Measurements from ENCODE around the gene GAS6. TPM values are rescaled to one million over a fixed set of nuclear protein-coding genes. Genes with fewer than 3 reads are reported as not detected.
"Not testable (repeated sequence)": the region's sequence is repeated elsewhere in the genome, so short reads cannot be mapped to it uniquely, and the experiment has no call there.

The GAS6 gene
- total RNA-seq, 1 experiment from 2014 or later: 28.1 TPM

DNA sequence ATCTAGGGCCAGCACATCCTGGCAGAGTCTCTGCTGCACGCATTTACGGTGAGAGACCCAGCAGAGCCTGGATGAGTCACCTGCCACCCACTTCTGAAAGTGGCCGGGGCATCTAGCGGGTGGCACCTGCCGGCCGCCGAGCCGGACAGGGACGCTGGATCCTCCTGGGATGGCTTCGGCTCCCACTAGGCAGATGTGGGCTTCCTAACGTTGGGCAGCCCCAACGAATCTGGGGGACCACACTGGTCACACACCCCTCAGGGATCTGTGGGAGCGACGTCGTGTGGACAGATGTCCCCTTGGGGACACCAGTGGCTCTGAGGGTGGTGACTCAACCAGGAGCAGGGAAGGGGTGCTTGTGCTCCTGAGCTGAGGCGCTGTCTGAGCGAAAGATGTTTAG, 72.7 kb downstream of the GAS6 start:
- H3K4me3 ChIP-seq (ENCODE audit: low read depth in 2 of 2, low read length in 2 of 2): no peak overlapping the region
- no TSS peak for BruUV-seq (replicated peaks)
- in situ Hi-C loops (cut with HindIII; ENCODE audit: low pct_unique_long_range_greater_than_20kb, low sequenced_read_pairs): no loop called here

DNA sequence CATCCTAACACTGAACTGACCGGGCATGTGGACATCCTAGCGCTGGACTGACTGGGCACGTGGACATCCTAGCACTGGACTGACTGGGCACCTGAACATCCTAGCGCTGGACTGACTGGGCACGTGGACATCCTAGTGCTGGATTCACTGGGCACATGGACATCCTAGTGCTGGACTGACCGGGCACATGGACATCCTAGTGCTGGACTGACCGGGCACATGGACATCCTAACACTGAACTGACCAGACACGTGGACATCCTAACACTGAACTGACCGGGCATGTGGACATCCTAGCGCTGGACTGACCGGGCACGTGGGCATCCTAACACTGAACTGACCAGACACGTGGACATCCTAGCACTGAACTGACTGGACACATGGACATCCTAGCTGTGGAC, 73.9 kb downstream of the GAS6 start:
- DNase-seq (ENCODE audit: low read depth, low spot score); POLR2A ChIA-PET; intact Hi-C loops (cut with micrococcal nuclease; ENCODE audit: unreplicated experiment); H3K36me3 ChIP-seq (ENCODE audit: control insufficient read depth, insufficient read depth, low read length); CTCF ChIA-PET; H3K9me3 ChIP-seq (ENCODE audit: control insufficient read depth, insufficient read depth, low read depth, low read length); H3K27me3 ChIP-seq (ENCODE audit: control insufficient read depth, insufficient read depth, low read length); H3K27ac ChIP-seq (ENCODE audit: low read length); in situ Hi-C loops (cut with HindIII; ENCODE audit: low pct_unique_long_range_greater_than_20kb, low sequenced_read_pairs); H3K4me1 ChIP-seq (ENCODE audit: control insufficient read depth, insufficient read depth, low read length); ATAC-seq; H3K4me3 ChIP-seq (ENCODE audit: low read depth in 2 of 2, low read length in 2 of 2); BruUV-seq (replicated peaks): not testable (repeated sequence)

More for the DNA sequence above, 72.7 kb downstream of the GAS6 start:
- Histone ChIP-seq H3K36me3 (ENCODE audit: control insufficient read depth, insufficient read depth, low read length) (no peaks in the 10 kb centered on the region), H3K27ac (ENCODE audit: low read length) (no peak overlapping the region), H3K4me1 (ENCODE audit: control insufficient read depth, insufficient read depth, low read length) (no peaks in the 10 kb centered on the region), H3K27me3 (ENCODE audit: control insufficient read depth, insufficient read depth, low read length) (no peaks in the 10 kb centered on the region), H3K9me3 (ENCODE audit: control insufficient read depth, insufficient read depth, low read depth, low read length) (no peaks in the 10 kb centered on the region)
- ChIA-PET CTCF (no interaction called here), POLR2A (no interaction called here)
- TF ChIP-seq POLR2AphosphoS5 (IDR thresholded peaks at IDR 0.05; ENCODE audit: low read depth, low read length) (no peak), TCF7L2 (IDR thresholded peaks at IDR 0.05; ENCODE audit: low read depth, low read length) (no peak), SIN3A (IDR thresholded peaks at IDR 0.05; ENCODE audit: borderline replicate concordance, insufficient read depth, low read depth, low read length) (no peak)
- TF ChIP-seq, protein P1, sequence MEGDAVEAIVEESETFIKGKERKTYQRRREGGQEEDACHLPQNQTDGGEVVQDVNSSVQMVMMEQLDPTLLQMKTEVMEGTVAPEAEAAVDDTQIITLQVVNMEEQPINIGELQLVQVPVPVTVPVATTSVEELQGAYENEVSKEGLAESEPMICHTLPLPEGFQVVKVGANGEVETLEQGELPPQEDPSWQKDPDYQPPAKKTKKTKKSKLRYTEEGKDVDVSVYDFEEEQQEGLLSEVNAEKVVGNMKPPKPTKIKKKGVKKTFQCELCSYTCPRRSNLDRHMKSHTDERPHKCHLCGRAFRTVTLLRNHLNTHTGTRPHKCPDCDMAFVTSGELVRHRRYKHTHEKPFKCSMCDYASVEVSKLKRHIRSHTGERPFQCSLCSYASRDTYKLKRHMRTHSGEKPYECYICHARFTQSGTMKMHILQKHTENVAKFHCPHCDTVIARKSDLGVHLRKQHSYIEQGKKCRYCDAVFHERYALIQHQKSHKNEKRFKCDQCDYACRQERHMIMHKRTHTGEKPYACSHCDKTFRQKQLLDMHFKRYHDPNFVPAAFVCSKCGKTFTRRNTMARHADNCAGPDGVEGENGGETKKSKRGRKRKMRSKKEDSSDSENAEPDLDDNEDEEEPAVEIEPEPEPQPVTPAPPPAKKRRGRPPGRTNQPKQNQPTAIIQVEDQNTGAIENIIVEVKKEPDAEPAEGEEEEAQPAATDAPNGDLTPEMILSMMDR (IDR thresholded peaks at IDR 0.05): no peak
- TF ChIP-seq, protein P2, sequence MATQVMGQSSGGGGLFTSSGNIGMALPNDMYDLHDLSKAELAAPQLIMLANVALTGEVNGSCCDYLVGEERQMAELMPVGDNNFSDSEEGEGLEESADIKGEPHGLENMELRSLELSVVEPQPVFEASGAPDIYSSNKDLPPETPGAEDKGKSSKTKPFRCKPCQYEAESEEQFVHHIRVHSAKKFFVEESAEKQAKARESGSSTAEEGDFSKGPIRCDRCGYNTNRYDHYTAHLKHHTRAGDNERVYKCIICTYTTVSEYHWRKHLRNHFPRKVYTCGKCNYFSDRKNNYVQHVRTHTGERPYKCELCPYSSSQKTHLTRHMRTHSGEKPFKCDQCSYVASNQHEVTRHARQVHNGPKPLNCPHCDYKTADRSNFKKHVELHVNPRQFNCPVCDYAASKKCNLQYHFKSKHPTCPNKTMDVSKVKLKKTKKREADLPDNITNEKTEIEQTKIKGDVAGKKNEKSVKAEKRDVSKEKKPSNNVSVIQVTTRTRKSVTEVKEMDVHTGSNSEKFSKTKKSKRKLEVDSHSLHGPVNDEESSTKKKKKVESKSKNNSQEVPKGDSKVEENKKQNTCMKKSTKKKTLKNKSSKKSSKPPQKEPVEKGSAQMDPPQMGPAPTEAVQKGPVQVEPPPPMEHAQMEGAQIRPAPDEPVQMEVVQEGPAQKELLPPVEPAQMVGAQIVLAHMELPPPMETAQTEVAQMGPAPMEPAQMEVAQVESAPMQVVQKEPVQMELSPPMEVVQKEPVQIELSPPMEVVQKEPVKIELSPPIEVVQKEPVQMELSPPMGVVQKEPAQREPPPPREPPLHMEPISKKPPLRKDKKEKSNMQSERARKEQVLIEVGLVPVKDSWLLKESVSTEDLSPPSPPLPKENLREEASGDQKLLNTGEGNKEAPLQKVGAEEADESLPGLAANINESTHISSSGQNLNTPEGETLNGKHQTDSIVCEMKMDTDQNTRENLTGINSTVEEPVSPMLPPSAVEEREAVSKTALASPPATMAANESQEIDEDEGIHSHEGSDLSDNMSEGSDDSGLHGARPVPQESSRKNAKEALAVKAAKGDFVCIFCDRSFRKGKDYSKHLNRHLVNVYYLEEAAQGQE (IDR thresholded peaks at IDR 0.05; ENCODE audit: insufficient read depth in 1 of 2, low read depth in 2 of 2, low read length in 1 of 2): no peak
- ATAC-seq (no peak), DNase-seq (ENCODE audit: low read depth, low spot score) (no peak)
- intact Hi-C loops (cut with micrococcal nuclease; ENCODE audit: unreplicated experiment): no loop called here

DNA sequence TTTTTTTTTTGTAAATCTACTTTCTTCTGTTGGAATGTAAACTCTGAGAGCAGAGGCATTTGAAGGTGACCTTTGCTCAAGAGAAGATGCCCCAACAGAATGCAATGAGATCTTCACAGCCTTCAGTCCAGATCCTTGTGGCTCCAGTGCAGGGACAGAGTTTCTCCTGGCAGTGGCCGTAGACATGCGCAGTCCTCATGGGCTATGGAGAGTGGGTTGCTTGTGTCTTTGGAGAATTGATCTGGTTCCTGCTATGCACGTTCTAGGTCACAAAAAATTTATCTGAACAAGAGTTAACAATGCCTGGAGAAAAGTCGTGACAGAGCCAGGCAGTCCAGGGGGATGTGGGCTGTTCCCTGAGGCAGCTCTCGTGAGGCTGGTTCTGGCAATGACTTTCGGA, 74.7 kb downstream of the GAS6 start:
- ATAC-seq (no peak), DNase-seq (ENCODE audit: low read depth, low spot score) (no peak)
- Histone ChIP-seq H3K36me3 (ENCODE audit: control insufficient read depth, insufficient read depth, low read length) (no peaks in the 10 kb centered on the region), H3K27me3 (ENCODE audit: control insufficient read depth, insufficient read depth, low read length) (no peaks in the 10 kb centered on the region), H3K4me3 (ENCODE audit: low read depth in 2 of 2, low read length in 2 of 2) (no peak overlapping the region), H3K9me3 (ENCODE audit: control insufficient read depth, insufficient read depth, low read depth, low read length) (no peaks in the 10 kb centered on the region), H3K4me1 (ENCODE audit: control insufficient read depth, insufficient read depth, low read length) (no peaks in the 10 kb centered on the region), H3K27ac (ENCODE audit: low read length) (no peak overlapping the region)
- POLR2A ChIA-PET: no interaction called here
- BruUV-seq (replicated peaks): no TSS peak
- CTCF ChIA-PET: no interaction called here
- TF ChIP-seq SIN3A (IDR thresholded peaks at IDR 0.05; ENCODE audit: borderline replicate concordance, insufficient read depth, low read depth, low read length) (no peak), TCF7L2 (IDR thresholded peaks at IDR 0.05; ENCODE audit: low read depth, low read length) (no peak), POLR2AphosphoS5 (IDR thresholded peaks at IDR 0.05; ENCODE audit: low read depth, low read length) (no peak)
- TF ChIP-seq, protein P1 (IDR thresholded peaks at IDR 0.05): no peak
- TF ChIP-seq, protein P2 (IDR thresholded peaks at IDR 0.05; ENCODE audit: insufficient read depth in 1 of 2, low read depth in 2 of 2, low read length in 1 of 2): no peak
- in situ Hi-C loops (cut with HindIII; ENCODE audit: low pct_unique_long_range_greater_than_20kb, low sequenced_read_pairs) (no loop called here), intact Hi-C loops (cut with micrococcal nuclease; ENCODE audit: unreplicated experiment) (no loop called here)
